ENCODE measurements around the gene ADAM23.

- TF ChIP-seq POLR2AphosphoS5 (IDR thresholded peaks at IDR 0.05; ENCODE audit: borderline replicate concordance, low read depth, low read length) (no peak), EZH2 (IDR thresholded peaks at IDR 0.05) (no peak), FOXP2 (optimal IDR thresholded peaks at IDR 0.05; ENCODE audit: control extremely low read depth, extremely low read length, insufficient read depth) (no peak)
These were observed 20.2 kb upstream of the ADAM23 start for GRCh38 chr2:206423147-206423546.

Data from SK-N-MC (cell line).